GM12865 (cell line): Measurements from ENCODE around the gene NOP9.

Experiments
- DNase-seq: peaks from one replicate; pipeline ENCODE4 v3.0.0; 2010; ENCODE audit warnings: low read depth
- H3K4me3 ChIP-seq: 2 replicates; pipeline ENCODE4 v1.5.1; 2011; ENCODE audit warnings: mild to moderate bottlenecking, low read depth, low read length, control low read depth
- CTCF ChIP-seq: IDR thresholded peaks from 2 replicates; pipeline ENCODE4 v1.5.1; 2011; ENCODE audit warnings: low read length, control low read depth, low read depth, inconsistent platforms; ENCODE audit not compliant: insufficient read depth; ENCODE audit errors: missing control alignments

The NOP9 gene

DNA sequence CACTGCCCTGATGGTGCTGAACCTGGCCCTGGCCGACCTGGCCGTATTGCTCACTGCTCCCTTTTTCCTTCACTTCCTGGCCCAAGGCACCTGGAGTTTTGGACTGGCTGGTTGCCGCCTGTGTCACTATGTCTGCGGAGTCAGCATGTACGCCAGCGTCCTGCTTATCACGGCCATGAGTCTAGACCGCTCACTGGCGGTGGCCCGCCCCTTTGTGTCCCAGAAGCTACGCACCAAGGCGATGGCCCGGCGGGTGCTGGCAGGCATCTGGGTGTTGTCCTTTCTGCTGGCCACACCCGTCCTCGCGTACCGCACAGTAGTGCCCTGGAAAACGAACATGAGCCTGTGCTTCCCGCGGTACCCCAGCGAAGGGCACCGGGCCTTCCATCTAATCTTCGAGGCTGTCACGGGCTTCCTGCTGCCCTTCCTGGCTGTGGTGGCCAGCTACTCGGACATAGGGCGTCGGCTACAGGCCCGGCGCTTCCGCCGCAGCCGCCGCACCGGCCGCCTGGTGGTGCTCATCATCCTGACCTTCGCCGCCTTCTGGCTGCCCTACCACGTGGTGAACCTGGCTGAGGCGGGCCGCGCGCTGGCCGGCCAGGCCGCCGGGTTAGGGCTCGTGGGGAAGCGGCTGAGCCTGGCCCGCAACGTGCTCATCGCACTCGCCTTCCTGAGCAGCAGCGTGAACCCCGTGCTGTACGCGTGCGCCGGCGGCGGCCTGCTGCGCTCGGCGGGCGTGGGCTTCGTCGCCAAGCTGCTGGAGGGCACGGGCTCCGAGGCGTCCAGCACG lies 16.4 kb downstream of the NOP9 start:
- TF ChIP-seq CTCF = no peak
- no peak overlapping the region for H3K4me3 ChIP-seq
- DNase-seq = no peak

GRCh38 chr14:24316597-24316950 lies 16.9 kb downstream of the NOP9 start:
- H3K4me3 ChIP-seq = no peak overlapping the region
- no peak for TF ChIP-seq CTCF
- no peak for DNase-seq

GRCh38 chr14:24317141-24317928 lies 17.7 kb downstream of the NOP9 start:
- DNase-seq = no peak
- no peak overlapping the region for H3K4me3 ChIP-seq
- TF ChIP-seq CTCF = no peak

DNA sequence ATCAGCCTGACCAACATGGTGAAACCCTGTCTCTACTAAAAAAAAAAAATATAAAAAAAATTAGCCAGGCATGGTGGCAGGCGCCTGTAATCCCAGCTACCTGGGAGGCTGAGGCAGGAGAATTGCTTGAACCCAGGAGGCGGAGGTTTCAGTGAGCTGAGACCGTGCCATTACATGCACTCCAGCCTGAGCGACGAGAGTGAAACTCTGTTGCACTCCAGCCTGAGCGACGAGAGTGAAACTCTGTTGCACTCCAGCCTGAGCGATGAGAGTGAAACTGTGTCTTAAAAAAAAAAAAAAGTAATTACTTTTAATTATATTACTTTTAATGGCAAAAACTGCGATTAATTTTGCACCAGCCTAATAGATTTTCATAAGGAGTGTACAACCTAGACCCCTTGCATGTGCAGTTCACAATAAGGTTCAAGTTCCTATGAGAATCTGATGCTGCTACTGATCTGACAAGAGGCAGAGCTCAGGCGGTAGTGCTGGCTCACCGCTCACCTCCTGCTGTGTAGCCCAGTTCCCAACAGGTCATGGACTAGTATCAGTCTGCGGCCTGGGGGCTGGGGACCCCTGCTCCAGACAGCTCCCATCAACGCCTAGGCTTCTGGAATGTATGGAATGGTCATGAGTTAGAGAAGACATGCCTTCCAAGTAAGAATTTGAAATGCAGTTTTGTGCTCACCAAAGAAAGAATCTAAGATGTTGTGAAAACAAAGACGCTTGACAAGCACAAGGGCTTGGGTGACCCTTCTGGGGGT lies 21.7 kb downstream of the NOP9 start:
- TF ChIP-seq CTCF = no peak
- H3K4me3 ChIP-seq = no peak overlapping the region
- no peak for DNase-seq

GRCh38 chr14:24322672-24323071 lies 23.0 kb downstream of the NOP9 start:
- no peak overlapping the region for H3K4me3 ChIP-seq
- no peak for TF ChIP-seq CTCF
- DNase-seq = no peak

DNA sequence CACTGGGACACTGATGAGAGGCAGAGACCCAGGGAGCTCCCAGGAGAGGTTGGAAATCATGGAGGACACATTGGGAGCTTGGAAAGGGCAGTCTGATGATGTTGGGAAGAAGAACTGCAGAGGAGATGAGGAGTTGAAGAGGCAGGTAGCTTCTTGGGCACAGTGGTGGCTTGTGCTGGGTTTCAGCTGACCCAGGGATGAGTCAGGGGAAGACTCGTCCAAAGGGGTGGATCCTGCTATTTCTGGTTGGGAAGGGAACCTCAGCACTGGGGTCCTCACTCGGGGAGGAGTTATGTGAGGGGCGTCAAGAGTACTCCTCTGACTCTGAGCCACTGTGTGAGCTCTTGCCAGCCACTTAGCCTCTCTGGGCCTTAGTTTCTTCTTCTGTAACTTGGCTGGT lies 23.7 kb downstream of the NOP9 start:
- no peak for TF ChIP-seq CTCF
- H3K4me3 ChIP-seq = no peak overlapping the region
- DNase-seq = no peak
